Neural cell (in vitro differentiated cells): ENCODE data around the gene HOXB6. TPM values are rescaled to one million over a fixed set of nuclear protein-coding genes. Genes with fewer than 3 reads are reported as not detected.
A peak's percentile ranks its signal among the peaks of the same experiment; 100 is the strongest.

Experiments
- H2AFZ ChIP-seq: fragments of 200-600, 300-800 bp; sonication (generic), shearing (Covaris generic); 2 replicates; pipeline ENCODE4 v1.6.0; 2014; ENCODE audit warnings: low read depth, mild to moderate bottlenecking, antibody characterized with exemption, low read length, moderate library complexity
- H3F3A ChIP-seq: fragments of 200-600 bp; shearing (Covaris generic); 2 replicates; pipeline ENCODE4 v1.6.1; 2016; ENCODE audit warnings: mild to moderate bottlenecking, moderate library complexity, mixed read lengths, antibody characterized with exemption, low read length; ENCODE audit not compliant: insufficient read depth, poor library complexity, severe bottlenecking
- H3K27ac ChIP-seq: fragments of 200-600, 300-800 bp; sonication (generic), shearing (Covaris generic); 2 replicates; pipeline ENCODE4 v1.5.1; 2014; ENCODE audit warnings: mild to moderate bottlenecking, low read length, moderate library complexity
- H3K27me3 ChIP-seq: fragments of 300-800, 200-600 bp; sonication (generic), shearing (Covaris generic); 2 replicates; pipeline ENCODE4 v1.6.0; 2014; ENCODE audit warnings: mild to moderate bottlenecking, low read depth, low read length, moderate library complexity; ENCODE audit not compliant: insufficient read depth
- H3K36me3 ChIP-seq: fragments of 300-800, 200-600 bp; sonication (generic), shearing (Covaris generic); 2 replicates; pipeline ENCODE4 v1.5.1; 2014; ENCODE audit warnings: mild to moderate bottlenecking, antibody characterized with exemption, low read length, moderate library complexity; ENCODE audit not compliant: insufficient read depth
- H3K4me2 ChIP-seq: fragments of 300-800, 200-600 bp; sonication (generic), shearing (Covaris generic); 2 replicates; pipeline ENCODE4 v1.6.0; 2014; ENCODE audit warnings: mild to moderate bottlenecking, low read length
- H3K4me3 ChIP-seq: fragments of 300-800, 200-600 bp; sonication (generic), shearing (Covaris generic); 2 replicates; pipeline ENCODE4 v1.5.1; 2014; ENCODE audit warnings: mild to moderate bottlenecking, low read length, moderate library complexity
- H3K79me2 ChIP-seq: fragments of 200-600 bp; shearing (Covaris generic); replicated peaks from 2 replicates; pipeline ENCODE4 v1.6.0; 2014; ENCODE audit warnings: mild to moderate bottlenecking, low read length, moderate library complexity; ENCODE audit not compliant: insufficient read depth
- H3K9ac ChIP-seq: fragments of 300-800, 200-600 bp; sonication (generic), shearing (Covaris generic); 2 replicates; pipeline ENCODE4 v1.6.1; 2016; ENCODE audit warnings: mild to moderate bottlenecking, low read length, mixed read lengths
- H3K9me2 ChIP-seq: fragments of 200-600 bp; shearing (Covaris generic); 2 replicates; pipeline ENCODE4 v1.6.1; 2016; ENCODE audit warnings: mild to moderate bottlenecking, low read length, mixed read lengths; ENCODE audit not compliant: insufficient read depth
- H3K9me3 ChIP-seq: fragments of 200-600, 300-800 bp; sonication (generic), shearing (Covaris generic); 2 replicates; pipeline ENCODE4 v1.6.1; 2016; ENCODE audit warnings: mild to moderate bottlenecking, mixed run types, low read length, moderate library complexity, mixed read lengths
- H4K20me1 ChIP-seq: fragments of 200-600 bp; shearing (Covaris generic); 2 replicates; pipeline ENCODE4 v1.6.1; 2016; ENCODE audit warnings: mild to moderate bottlenecking, mixed run types; ENCODE audit not compliant: insufficient read depth
- EZH2 ChIP-seq: fragments of 200-600, 300-800 bp; shearing (Covaris generic), sonication (generic); IDR thresholded peaks from 2 replicates; pipeline ENCODE4 v1.6.1; 2014; ENCODE audit warnings: antibody characterized with exemption, low read length, borderline replicate concordance, mild to moderate bottlenecking; ENCODE audit not compliant: insufficient read depth, poor library complexity, severe bottlenecking
- POLR2AphosphoS5 ChIP-seq: IDR thresholded peaks from 2 replicates; pipeline ENCODE4 v1.6.1; 2012
- SMC3 ChIP-seq: fragments of 450-650 bp; conservative IDR thresholded peaks from 2 replicates; pipeline ENCODE4 v1.6.1; 2014; ENCODE audit warnings: antibody characterized with exemption, mild to moderate bottlenecking, moderate library complexity; ENCODE audit not compliant: poor library complexity
- TAF1 ChIP-seq: IDR thresholded peaks from 2 replicates; pipeline ENCODE4 v1.6.1; 2012; ENCODE audit warnings: low read depth
- polyA plus RNA-seq: library from polyadenylated mRNA; depleted of rRNA; stranded (reverse); fragments of >200 nt; gene quantifications from 2 replicates; pipeline ENCODE4 v1.2.3, GENCODE V29; 2014
- TF ChIP-seq, protein P1 (sequence below): fragments of 450-650 bp; IDR thresholded peaks from 2 replicates; pipeline ENCODE4 v1.5.1; 2014; ENCODE audit warnings: antibody characterized with exemption, mild to moderate bottlenecking, moderate library complexity; ENCODE audit not compliant: poor library complexity, severe bottlenecking

Gene HOXB6
- polyA plus RNA-seq, 1 donor from 2014 or later: not detected

DNA sequence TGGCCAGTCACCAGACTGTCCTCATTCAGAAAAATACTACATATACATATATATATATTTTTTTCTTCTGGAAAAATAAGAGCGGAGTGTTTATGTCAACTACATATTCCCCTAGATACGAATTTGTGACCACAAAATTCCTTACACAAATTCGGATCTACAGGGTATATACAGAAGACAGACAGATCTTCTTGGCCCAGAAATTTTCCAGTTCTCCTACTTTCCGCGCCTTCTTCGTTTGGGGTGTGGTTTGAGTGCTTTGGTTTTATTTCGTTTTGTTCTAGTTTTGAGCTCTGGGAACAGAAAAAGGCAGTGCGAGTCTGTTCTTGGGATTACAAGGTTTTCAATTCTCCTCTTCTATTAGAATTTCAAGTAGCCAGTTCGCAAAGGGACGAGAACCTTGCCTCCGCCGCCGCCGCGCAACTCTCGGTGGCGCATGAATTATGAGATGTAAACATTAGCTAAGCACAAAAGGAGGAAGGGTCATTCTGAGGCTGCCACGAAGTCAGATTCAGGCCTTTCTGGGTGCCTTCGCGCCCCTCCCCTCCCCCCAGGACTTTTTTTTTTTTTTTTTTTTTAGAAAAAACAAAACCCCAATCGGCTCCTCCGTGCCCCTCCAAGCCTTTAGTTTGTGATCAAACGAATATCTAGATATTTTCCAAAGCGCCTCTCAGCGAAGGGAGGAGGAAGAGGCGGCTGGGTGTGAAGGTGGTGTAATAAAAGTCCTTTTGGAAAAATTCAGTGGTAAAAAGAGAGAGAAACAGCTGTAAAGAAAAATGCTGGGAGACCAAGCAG lies 24.8 kb downstream of the HOXB6 start:
- Histone ChIP-seq H3K36me3 (no peaks in the 10 kb centered on the region), H3K4me2 (no peak overlapping the region), H3K9ac (no peak overlapping the region), H3K27ac (no peak overlapping the region), H3K79me2 (no peaks in the 10 kb centered on the region), H3K9me2 (no peaks in the 10 kb centered on the region), H4K20me1 (no peaks in the 10 kb centered on the region), H3K4me3 (no peak overlapping the region), H3K9me3 (no peaks in the 10 kb centered on the region), H3F3A (no peaks in the 10 kb centered on the region), H3K27me3 (peaks cover 98% of the 10 kb centered on the region), H2AFZ (no peak overlapping the region)
- peak; percentile 53 for TF ChIP-seq POLR2AphosphoS5
- TF ChIP-seq SMC3: no peak
- TF ChIP-seq, protein P1, sequence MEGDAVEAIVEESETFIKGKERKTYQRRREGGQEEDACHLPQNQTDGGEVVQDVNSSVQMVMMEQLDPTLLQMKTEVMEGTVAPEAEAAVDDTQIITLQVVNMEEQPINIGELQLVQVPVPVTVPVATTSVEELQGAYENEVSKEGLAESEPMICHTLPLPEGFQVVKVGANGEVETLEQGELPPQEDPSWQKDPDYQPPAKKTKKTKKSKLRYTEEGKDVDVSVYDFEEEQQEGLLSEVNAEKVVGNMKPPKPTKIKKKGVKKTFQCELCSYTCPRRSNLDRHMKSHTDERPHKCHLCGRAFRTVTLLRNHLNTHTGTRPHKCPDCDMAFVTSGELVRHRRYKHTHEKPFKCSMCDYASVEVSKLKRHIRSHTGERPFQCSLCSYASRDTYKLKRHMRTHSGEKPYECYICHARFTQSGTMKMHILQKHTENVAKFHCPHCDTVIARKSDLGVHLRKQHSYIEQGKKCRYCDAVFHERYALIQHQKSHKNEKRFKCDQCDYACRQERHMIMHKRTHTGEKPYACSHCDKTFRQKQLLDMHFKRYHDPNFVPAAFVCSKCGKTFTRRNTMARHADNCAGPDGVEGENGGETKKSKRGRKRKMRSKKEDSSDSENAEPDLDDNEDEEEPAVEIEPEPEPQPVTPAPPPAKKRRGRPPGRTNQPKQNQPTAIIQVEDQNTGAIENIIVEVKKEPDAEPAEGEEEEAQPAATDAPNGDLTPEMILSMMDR: no peak

- H3K27me3 ChIP-seq: peaks cover 98% of the 10 kb centered on the region
- no peaks in the 10 kb centered on the region for H3F3A ChIP-seq
- no peaks in the 10 kb centered on the region for H3K79me2 ChIP-seq
- no peak overlapping the region for H3K27ac ChIP-seq
- H3K4me3 ChIP-seq: no peak overlapping the region
- no peak overlapping the region for H3K9ac ChIP-seq
- no peak overlapping the region for H2AFZ ChIP-seq
- peak; percentile 3 for TF ChIP-seq EZH2
- TF ChIP-seq, protein P1: no peak
- no peaks in the 10 kb centered on the region for H3K9me3 ChIP-seq
- no peaks in the 10 kb centered on the region for H3K9me2 ChIP-seq
- no peaks in the 10 kb centered on the region for H3K36me3 ChIP-seq
- no peak overlapping the region for H3K4me2 ChIP-seq
- no peaks in the 10 kb centered on the region for H4K20me1 ChIP-seq
These were observed 25.4 kb downstream of the HOXB6 start for GRCh38 chr17:48579471-48579759.

GRCh38 chr17:48578616-48579470 lies 25.9 kb downstream of the HOXB6 start:
- Histone ChIP-seq H3K27ac (no peak overlapping the region), H3F3A (no peaks in the 10 kb centered on the region), H4K20me1 (no peaks in the 10 kb centered on the region), H3K79me2 (no peaks in the 10 kb centered on the region), H3K4me2 (no peak overlapping the region), H3K9me3 (no peaks in the 10 kb centered on the region), H3K9me2 (no peaks in the 10 kb centered on the region), H3K9ac (no peak overlapping the region), H2AFZ (no peak overlapping the region), H3K36me3 (no peaks in the 10 kb centered on the region), H3K4me3 (no peak overlapping the region), H3K27me3 (peaks cover 98% of the 10 kb centered on the region)
- TF ChIP-seq POLR2AphosphoS5: peak; percentile 30
- TF ChIP-seq EZH2: peak; percentile 76
- no peak for TF ChIP-seq TAF1
